MV-4-11 (cell line): ENCODE measurements around the gene ABCC4.

Source experiments
- DNase-seq: peaks from one replicate; lab custom pipeline; 2025; lab: John Stamatoyannopoulos, UW

The ABCC4 gene

GRCh38 chr13:95044452-95045205 lies 256.6 kb downstream of the ABCC4 start:
- DNase-seq = no peak

DNA sequence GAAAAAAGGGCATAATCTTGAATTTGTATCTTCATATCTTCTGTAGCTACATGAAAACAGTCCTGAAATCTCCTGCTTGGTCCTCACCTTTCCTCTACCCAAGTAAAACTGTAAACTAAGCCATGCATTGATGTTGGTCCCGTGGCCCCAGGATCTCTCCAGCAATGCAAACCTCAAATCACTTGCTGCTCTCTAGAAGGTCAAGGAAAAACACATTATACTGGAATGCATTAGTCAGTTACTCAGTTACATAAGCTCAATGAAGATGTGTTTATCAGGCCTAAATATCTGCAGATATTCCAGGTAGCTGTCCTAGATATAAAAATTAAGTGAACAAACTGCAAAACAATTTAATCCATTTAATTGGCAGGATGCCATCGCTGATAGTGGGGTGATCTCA lies 261.8 kb downstream of the ABCC4 start:
- DNase-seq = no peak

- no peak for DNase-seq
Measured at GRCh38 chr13:95038949-95039348, 262.3 kb downstream of the ABCC4 start.

GRCh38 chr13:95035311-95036109 lies 265.7 kb downstream of the ABCC4 start:
- no peak for DNase-seq

GRCh38 chr13:95033890-95034289 lies 267.4 kb downstream of the ABCC4 start:
- DNase-seq = no peak

GRCh38 chr13:95032121-95032520 lies 269.1 kb downstream of the ABCC4 start:
- no peak for DNase-seq

DNA sequence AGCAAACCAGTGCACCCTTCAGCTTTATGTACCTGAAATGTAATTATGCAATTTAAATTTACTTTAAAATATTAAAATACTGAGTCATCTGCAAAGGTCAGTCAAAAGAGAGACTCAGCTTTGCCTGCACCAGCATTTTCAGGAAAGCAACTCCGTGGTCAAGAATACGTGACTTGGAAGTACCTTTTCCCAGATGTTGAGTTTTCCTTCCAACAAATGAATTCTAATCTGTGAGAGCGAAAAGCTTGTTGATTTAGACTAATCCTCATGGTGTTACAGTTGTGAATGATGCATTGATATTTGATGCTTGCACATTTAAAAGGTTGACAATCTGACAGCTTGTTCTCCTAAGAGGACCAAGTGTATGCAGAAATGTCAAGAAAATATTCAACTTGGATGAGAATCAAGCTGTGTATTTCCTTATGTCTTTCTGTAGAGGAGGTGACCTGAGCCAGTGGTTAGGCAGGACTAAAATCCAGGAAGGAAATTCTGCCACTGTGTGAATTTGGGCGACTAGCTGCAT lies 270.4 kb downstream of the ABCC4 start:
- no peak for DNase-seq

- no peak for DNase-seq
Measured at GRCh38 chr13:95027638-95028037, 273.6 kb downstream of the ABCC4 start.

DNA sequence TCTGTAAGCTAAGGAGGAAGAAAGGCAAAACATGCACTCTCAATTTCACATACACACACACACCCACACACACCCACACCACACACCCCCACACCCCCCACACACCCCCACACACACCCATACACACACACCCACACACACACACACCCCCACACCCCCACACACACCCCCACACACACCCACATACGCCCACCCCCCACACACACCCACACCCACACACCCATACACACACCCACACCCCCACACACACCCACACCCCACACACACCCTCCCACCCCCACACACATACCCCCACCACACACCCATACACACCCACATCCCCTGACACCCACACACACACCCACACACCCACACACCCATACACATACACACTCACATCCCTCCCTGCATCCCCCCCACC lies 276.1 kb downstream of the ABCC4 start:
- DNase-seq = no peak

DNA sequence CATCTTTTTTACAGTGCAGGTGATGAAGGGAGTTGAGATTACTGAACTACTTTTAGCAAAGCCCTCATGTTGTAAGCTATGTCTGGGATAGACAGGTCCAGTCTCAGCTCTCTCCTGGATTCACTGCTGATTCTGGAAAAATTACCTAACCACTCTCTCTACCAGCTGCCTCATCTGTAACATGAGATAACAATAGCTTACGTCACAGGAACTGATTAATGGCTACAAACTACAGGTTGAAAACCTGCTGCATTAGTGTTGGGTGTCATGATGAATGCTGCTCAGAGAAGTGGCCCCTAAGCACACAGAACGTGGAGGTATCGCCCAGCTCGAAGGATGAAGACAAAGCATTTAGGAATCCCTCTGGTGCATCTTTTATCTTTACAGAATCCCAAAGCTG lies 277.8 kb downstream of the ABCC4 start:
- no peak for DNase-seq

- DNase-seq = no peak
Measured at GRCh38 chr13:95020298-95020987, 280.8 kb downstream of the ABCC4 start.

GRCh38 chr13:95019886-95020285 lies 281.4 kb downstream of the ABCC4 start:
- DNase-seq = no peak

- DNase-seq = no peak
Measured at GRCh38 chr13:95007322-95007721, 293.9 kb downstream of the ABCC4 start.

DNA sequence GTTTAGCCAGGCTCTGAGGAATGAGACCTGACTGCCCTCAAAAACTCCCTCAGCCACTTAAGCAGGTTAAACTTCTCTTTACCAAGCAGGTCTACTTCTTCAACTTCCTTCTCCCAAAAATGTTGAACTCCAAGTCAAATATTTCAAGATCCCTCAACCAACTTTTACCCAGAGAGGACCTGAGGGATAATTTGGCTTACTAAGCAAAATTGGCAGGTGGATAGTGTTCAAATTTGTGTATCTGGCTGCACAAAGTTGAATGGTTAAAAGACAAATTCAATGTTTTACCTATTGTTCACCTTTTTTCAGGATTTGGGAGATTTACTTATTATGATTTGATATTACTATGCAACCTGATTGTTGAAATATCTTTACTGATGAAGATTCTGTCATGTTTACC lies 296.0 kb downstream of the ABCC4 start:
- DNase-seq = no peak

- DNase-seq = no peak
Measured at GRCh38 chr13:95003019-95003813, 298.0 kb downstream of the ABCC4 start.

- no peak for DNase-seq
Measured at GRCh38 chr13:95002126-95002525, 299.1 kb downstream of the ABCC4 start.

DNA sequence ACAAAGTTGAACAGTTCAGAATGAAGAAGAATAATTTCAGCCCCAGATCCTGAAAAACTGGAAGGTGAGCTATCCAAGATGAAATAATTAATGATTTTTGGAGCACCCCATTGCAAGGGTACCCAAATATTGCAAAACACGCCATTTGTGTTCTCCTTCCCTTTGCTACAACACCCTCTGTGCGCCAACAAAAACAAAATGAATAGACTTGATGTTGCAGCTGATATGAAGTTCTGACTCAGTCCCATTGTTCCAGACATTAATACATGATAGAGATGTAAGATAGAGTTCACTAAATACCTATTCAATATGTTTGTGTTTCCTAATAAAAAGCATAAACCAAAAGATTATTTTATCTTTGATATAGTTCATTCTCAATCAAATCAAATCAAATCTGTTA lies 301.4 kb downstream of the ABCC4 start:
- no peak for DNase-seq

DNA sequence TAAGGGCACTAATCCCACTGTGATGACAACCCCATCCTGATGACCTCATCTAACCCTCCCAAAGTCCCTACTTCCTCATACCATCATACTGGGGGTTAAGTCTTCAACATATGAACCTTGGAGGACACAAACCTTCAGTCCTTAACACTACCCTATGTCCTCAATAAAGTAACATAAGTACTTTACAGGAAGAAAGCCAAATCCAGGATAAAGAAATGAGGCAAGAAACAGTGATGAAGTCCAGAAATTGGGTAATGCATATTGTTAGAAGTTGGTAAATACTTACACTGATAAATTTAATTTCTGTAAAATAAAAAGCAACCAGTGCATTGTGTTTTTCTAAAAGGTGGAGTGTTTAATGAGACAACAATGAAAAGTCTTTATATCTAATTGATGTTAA lies 304.1 kb downstream of the ABCC4 start:
- DNase-seq = no peak

- DNase-seq = no peak
Measured at GRCh38 chr13:94996445-94996844, 304.8 kb downstream of the ABCC4 start.

DNA sequence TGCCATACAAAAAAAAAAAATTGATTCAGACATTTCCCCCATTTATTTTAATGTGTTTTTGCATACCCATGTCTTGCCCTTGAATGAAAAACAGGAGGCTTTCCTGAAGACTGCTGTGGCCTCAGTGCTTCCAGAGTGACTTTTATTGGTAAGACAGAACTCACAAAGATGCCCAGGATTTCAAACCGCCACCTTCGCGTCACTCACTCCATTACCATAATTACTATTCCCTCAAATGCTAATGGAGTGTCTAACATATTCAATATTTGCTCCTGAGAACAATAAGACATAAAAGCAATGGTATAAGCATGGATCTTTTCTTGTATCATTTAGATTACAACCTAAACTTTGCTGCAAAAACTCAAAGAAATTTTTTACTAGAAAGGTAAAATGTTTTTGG lies 306.7 kb downstream of the ABCC4 start:
- no peak for DNase-seq

DNA sequence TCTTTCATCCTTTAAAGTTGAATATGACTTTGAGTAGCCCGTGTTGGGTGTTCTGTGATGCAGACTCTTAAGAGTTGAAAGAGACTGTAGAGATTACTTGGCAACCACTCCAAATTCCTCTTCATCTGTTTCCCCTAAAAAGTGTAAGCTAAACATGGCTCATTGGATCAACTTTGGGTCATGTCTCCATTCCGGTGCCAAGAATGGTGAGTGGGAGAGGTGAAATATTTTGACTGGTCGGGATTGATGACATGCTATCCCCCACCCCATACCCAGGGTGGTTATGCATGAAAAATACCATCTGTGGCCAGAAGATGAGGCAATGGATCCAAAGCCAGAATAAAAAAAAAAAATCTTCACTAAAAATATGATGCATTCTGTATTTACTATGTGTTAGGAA lies 307.6 kb downstream of the ABCC4 start:
- DNase-seq = no peak
